ENCODE data around the gene ADAMTS17.

GRCh38 chr15:100335335-100335999 is 6.3 kb downstream of the ADAMTS17 start:
- TF ChIP-seq CTCF (IDR thresholded peaks at IDR 0.05; ENCODE audit: low read depth, low read length), result no peak
- no peak for TF ChIP-seq EZH2phosphoT487 (IDR thresholded peaks at IDR 0.05; ENCODE audit: low read depth)

Data from OCI-LY3 (cell line).